BJ (cell line): ENCODE measurements around the gene AFG1L. TPM values are rescaled to one million over a fixed set of nuclear protein-coding genes. Genes with fewer than 3 reads are reported as not detected.

Experiments
- CTCF ChIA-PET: fragments of 350-600 bp; formaldehyde crosslinking; extraction: SDS; loops from one replicate; lab custom pipeline; 2021; ENCODE audit warnings: antibody characterized with exemption, inconsistent platforms; lab: Yijun Ruan, JAX
- POLR2A ChIA-PET: fragments of 300-600 bp; sonication (Branson Sonifier 250); formaldehyde crosslinking; extraction: SDS; loops from one replicate; lab custom pipeline; 2021; ENCODE audit warnings: antibody characterized with exemption; lab: Charles Lee
- DNase-seq: peaks from one replicate; pipeline ENCODE4 v3.0.0-alpha.2; 2011; ENCODE audit warnings: low read depth
- H3K27me3 ChIP-seq: 2 replicates; pipeline ENCODE4 v1.6.0; 2011; ENCODE audit warnings: low read length; ENCODE audit not compliant: control insufficient read depth, insufficient read depth
- H3K36me3 ChIP-seq: 2 replicates; pipeline ENCODE4 v1.5.1; 2011; ENCODE audit warnings: low read length; ENCODE audit not compliant: control insufficient read depth, insufficient read depth
- H3K4me3 ChIP-seq: 2 replicates; pipeline ENCODE4 v1.5.1; 2011; ENCODE audit warnings: low read depth, mild to moderate bottlenecking, control low read depth, low read length
- polyA plus RNA-seq: library from polyadenylated mRNA; depleted of rRNA; stranded (reverse); fragments of >200 nt; gene quantifications from 2 replicates; pipeline ENCODE4 v1.2.3, GENCODE V29; 2011
- TF ChIP-seq, protein P1 (sequence below): IDR thresholded peaks from 2 replicates; pipeline ENCODE4 v1.5.1; 2011; ENCODE audit warnings: low read depth, mild to moderate bottlenecking, control low read depth, inconsistent platforms, low read length, moderate library complexity; ENCODE audit not compliant: insufficient read depth

The AFG1L gene
- polyA plus RNA-seq, 1 experiment: 1.7 TPM

DNA sequence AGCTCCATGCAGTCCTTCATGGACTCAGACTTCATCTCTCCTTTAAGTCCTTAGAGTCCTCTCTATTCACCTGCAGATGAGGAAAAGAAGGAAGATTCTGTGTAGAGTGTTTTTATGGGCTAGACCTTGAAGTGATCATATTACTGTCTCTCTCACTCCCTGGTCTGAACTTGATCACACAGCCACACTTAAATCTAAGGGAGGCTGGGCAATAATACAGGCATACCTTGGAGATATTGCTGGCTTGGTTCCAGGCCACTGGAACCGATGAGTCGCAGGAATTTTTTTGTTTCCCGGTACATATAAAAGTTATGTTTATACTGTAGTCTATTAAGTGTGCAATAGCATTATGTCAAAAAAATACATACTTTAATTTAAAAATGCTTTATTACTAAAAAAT, 206.7 kb downstream of the AFG1L start:
- H3K27me3 ChIP-seq: no peaks in the 10 kb centered on the region
- ChIA-PET POLR2A (no interaction called here), CTCF (interaction anchor here (0.6 to 1.8 kb wide), 2 partner anchors 9 to 466 kb away, joined by 3 to 12 read pairs; no protein-coding TSS in a partner anchor)
- H3K36me3 ChIP-seq: no peaks in the 10 kb centered on the region; the same call in 1 of the 2 replicates
- TF ChIP-seq, protein P1, sequence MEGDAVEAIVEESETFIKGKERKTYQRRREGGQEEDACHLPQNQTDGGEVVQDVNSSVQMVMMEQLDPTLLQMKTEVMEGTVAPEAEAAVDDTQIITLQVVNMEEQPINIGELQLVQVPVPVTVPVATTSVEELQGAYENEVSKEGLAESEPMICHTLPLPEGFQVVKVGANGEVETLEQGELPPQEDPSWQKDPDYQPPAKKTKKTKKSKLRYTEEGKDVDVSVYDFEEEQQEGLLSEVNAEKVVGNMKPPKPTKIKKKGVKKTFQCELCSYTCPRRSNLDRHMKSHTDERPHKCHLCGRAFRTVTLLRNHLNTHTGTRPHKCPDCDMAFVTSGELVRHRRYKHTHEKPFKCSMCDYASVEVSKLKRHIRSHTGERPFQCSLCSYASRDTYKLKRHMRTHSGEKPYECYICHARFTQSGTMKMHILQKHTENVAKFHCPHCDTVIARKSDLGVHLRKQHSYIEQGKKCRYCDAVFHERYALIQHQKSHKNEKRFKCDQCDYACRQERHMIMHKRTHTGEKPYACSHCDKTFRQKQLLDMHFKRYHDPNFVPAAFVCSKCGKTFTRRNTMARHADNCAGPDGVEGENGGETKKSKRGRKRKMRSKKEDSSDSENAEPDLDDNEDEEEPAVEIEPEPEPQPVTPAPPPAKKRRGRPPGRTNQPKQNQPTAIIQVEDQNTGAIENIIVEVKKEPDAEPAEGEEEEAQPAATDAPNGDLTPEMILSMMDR: no peak
- DNase-seq: no peak
- H3K4me3 ChIP-seq: no peak overlapping the region

DNA sequence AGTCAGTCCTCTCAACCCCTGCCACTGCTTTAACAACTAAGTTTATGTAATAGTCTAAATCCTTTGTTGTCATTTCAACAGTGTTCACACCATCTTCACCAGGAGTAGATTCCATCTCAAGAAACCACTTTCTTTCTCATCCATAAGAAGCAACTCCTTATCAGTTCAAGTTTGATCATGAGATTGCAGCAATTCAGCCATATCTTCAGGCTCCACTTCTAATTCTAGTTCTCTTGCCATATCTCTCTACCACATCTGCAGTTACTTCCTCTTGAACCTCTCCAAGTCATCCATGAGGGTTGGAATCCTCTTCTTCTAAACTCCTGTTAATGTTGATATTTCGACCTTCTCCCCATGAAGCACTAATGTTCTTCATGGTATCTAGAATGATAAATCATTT, 208.0 kb downstream of the AFG1L start:
- TF ChIP-seq, protein P1: no peak
- POLR2A ChIA-PET: no interaction called here
- Histone ChIP-seq H3K4me3 (no peak overlapping the region), H3K27me3 (no peaks in the 10 kb centered on the region), H3K36me3 (no peaks in the 10 kb centered on the region; the same call in 1 of the 2 replicates)
- no peak for DNase-seq
- CTCF ChIA-PET: interaction anchor here (0.8 to 1.4 kb wide), 2 partner anchors 21 to 390 kb away, joined by 3 to 5 read pairs; no protein-coding TSS in a partner anchor

DNA sequence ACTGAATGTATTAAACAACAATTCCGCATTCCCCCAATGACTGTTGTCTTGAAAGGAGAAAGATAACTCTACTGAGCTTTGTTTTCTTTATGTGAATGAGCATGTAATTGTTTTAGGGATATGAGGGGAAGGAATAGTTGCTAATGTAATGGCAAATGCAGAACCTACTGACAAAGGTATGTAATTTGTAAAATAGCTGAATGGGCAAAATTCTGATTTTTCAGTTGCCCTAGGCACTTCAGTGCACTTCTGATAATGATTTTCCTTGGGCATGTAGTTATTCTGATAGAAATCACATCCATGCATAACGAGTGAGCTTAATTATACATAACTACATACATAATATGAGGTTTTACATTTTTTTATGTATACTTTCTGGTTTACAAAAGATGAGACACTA, 212.5 kb downstream of the AFG1L start:
- Histone ChIP-seq H3K27me3 (no peaks in the 10 kb centered on the region), H3K4me3 (no peak overlapping the region), H3K36me3 (no peaks in the 10 kb centered on the region)
- TF ChIP-seq, protein P1: no peak
- CTCF ChIA-PET: interaction anchor here (2.1 kb wide), 1 partner anchor 13 kb away, joined by 7 read pairs; no protein-coding TSS in a partner anchor
- DNase-seq: no peak
- POLR2A ChIA-PET: no interaction called here

DNA sequence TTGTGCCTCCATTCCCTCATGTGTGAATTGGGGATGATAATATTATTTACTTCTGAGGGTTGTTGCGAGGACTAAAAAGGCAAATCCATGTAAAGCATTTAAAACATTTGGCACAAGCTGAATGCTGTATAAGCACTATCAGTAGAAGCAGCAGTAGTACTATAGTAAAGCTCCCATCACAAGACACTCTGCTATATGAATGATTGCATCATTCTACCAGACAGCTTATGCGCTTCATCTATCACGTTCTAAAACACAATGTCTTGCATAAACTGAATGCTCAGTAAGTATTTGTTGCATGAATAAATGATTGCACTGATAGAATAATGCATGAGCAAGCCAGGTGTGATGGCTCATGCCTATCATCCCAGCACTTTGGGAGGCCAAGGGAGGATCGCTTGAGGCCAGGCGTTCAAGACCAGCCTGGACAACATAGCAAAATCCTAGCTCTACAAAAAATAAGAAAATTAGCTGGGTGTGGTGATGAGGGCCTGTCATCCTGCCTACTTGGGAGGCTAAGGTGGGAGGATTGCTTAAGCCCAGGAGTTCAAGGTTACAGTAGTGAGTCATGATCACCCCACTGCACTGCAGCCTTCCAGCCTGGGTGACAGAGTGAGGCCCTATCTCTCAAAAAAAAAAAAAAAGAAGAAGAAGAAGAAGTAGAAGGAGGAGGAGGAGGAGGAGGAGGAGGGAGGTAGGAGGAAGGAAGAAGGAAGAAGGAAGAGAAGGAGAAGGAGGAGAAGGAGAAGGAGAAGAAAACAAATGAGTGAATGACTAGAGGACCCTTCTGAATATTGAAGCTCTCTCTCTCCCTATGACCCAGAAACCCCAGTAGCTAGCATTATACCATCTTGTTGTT, 215.8 kb downstream of the AFG1L start:
- Histone ChIP-seq H3K36me3 (no peaks in the 10 kb centered on the region), H3K4me3 (no peak overlapping the region), H3K27me3 (no peaks in the 10 kb centered on the region)
- TF ChIP-seq, protein P1: no peak
- DNase-seq: no peak
- ChIA-PET CTCF (interaction anchor here (1.0 to 1.4 kb wide), 2 partner anchors 9 to 13 kb away, joined by 3 to 8 read pairs; no protein-coding TSS in a partner anchor), POLR2A (no interaction called here)
